ENCODE measurements around the gene EPS8. TPM values are rescaled to one million over a fixed set of nuclear protein-coding genes. Genes with fewer than 3 reads are reported as not detected.

EPS8 gene
- polyA plus RNA-seq, 3 donors: 4.1 to 4.8 (median 4.3) TPM

DNA sequence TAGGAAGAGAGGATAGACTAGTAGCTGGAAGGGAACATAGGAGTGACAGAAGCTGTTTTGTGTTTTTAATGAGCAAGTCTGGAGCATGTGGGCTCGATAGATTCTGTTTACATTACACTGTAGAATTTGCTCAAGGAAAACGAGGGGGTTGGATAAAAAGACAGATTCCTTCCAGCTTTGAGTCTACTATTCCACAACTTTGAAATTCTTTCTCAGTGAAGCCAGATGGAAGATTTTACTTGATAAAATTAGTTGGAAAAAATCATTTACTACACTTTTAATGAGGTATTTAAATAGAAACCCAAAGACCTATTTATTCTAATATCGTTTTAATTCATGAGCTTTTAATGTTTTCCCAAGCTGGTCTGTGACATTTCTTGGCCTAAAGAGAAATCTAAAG lies 19.5 kb upstream of the EPS8 start:
- Mint-ChIP-seq H3K36me3 (no peaks in the 10 kb centered on the region), H3K27ac (no peak overlapping the region), H3K9me3 (no peaks in the 10 kb centered on the region), H3K27me3 (ENCODE audit: low read depth in 3 of 3) (peaks cover 0 to 4% (median 1%) of the 10 kb centered on the region in 3 donors), H3K4me1 (no peaks in the 10 kb centered on the region), H3K4me3 (no peak overlapping the region)
- no peak overlapping the region for H2AFZ ChIP-seq (ENCODE audit: insufficient read depth, low read depth, low read length, poor library complexity, severe bottlenecking)
- intact Hi-C loops (cut with micrococcal nuclease): no loop called here
- no peaks in the 10 kb centered on the region for H3K9me3 ChIP-seq (replicated peaks in 1 of 2; ENCODE audit: control insufficient read depth in 1 of 2, insufficient read depth in 1 of 2, low read length in 2 of 2)
- no peak overlapping the region for H3K4me3 ChIP-seq (replicated peaks in 1 of 3; ENCODE audit: low read depth in 2 of 3, low read length in 3 of 3)
- no peaks in the 10 kb centered on the region for H3K4me1 ChIP-seq (ENCODE audit: control insufficient read depth in 1 of 2, insufficient read depth in 2 of 2, low read length in 2 of 2)
- TF ChIP-seq, protein P1, sequence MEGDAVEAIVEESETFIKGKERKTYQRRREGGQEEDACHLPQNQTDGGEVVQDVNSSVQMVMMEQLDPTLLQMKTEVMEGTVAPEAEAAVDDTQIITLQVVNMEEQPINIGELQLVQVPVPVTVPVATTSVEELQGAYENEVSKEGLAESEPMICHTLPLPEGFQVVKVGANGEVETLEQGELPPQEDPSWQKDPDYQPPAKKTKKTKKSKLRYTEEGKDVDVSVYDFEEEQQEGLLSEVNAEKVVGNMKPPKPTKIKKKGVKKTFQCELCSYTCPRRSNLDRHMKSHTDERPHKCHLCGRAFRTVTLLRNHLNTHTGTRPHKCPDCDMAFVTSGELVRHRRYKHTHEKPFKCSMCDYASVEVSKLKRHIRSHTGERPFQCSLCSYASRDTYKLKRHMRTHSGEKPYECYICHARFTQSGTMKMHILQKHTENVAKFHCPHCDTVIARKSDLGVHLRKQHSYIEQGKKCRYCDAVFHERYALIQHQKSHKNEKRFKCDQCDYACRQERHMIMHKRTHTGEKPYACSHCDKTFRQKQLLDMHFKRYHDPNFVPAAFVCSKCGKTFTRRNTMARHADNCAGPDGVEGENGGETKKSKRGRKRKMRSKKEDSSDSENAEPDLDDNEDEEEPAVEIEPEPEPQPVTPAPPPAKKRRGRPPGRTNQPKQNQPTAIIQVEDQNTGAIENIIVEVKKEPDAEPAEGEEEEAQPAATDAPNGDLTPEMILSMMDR (IDR thresholded peaks at IDR 0.05): no peak
- H3K9ac ChIP-seq (ENCODE audit: insufficient read depth, low read length, poor library complexity, severe bottlenecking): no peak overlapping the region
- H4K20me1 ChIP-seq (ENCODE audit: insufficient read depth, low read length): no peaks in the 10 kb centered on the region
- H3K79me2 ChIP-seq (ENCODE audit: insufficient read depth, low read length): no peaks in the 10 kb centered on the region
- no peak overlapping the region for H3K27ac ChIP-seq (ENCODE audit: low read depth in 1 of 2, low read length in 2 of 2)
- no peaks in the 10 kb centered on the region for H3K36me3 ChIP-seq (replicated peaks in 1 of 2; ENCODE audit: control insufficient read depth in 1 of 2, insufficient read depth in 2 of 2, low read length in 2 of 2)
- no peaks in the 10 kb centered on the region for H3K27me3 ChIP-seq (ENCODE audit: control insufficient read depth in 2 of 2, insufficient read depth in 2 of 2, low read length in 2 of 2)
- no CpG with 5 or more reads among the region's 3 CpGs for WGBS (ENCODE audit: insufficient coverage)
- H3K4me2 ChIP-seq (replicated peaks; ENCODE audit: extremely low read depth, low read length, poor library complexity, severe bottlenecking): no peak overlapping the region
- no peak for DNase-seq

DNA sequence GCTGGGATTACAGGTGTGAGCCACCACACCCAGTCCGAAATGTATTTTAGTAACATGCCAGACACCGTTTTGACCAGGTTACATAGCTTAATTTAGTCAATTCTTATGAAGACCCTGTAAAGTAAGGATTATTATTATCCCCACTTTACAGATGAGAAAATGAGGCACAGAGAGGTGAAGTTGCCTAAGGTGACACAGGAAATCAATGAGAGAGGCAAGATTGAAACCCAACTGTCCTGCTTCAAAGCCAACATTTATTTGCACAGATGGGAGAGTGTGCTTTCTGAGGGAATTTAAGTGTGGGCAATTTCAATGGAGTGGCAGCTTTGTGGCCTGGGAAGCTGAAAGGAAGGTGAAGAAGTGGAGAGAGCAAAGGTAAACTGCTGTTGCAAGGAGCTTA lies 19.1 kb upstream of the EPS8 start:
- 100% methylated on average over 1 of the region's 2 CpGs for WGBS (ENCODE audit: insufficient coverage)
- TF ChIP-seq, protein P1 (IDR thresholded peaks at IDR 0.05): no peak
- Histone ChIP-seq H3K9me3 (replicated peaks in 1 of 2; ENCODE audit: control insufficient read depth in 1 of 2, insufficient read depth in 1 of 2, low read length in 2 of 2) (no peaks in the 10 kb centered on the region), H3K9ac (ENCODE audit: insufficient read depth, low read length, poor library complexity, severe bottlenecking) (no peak overlapping the region), H3K79me2 (ENCODE audit: insufficient read depth, low read length) (no peaks in the 10 kb centered on the region), H3K4me3 (replicated peaks in 1 of 3; ENCODE audit: low read depth in 2 of 3, low read length in 3 of 3) (no peak overlapping the region), H3K36me3 (replicated peaks in 1 of 2; ENCODE audit: control insufficient read depth in 1 of 2, insufficient read depth in 2 of 2, low read length in 2 of 2) (no peaks in the 10 kb centered on the region), H4K20me1 (ENCODE audit: insufficient read depth, low read length) (no peaks in the 10 kb centered on the region), H3K27ac (ENCODE audit: low read depth in 1 of 2, low read length in 2 of 2) (no peak overlapping the region), H3K4me2 (replicated peaks; ENCODE audit: extremely low read depth, low read length, poor library complexity, severe bottlenecking) (no peak overlapping the region), H3K4me1 (ENCODE audit: control insufficient read depth in 1 of 2, insufficient read depth in 2 of 2, low read length in 2 of 2) (no peaks in the 10 kb centered on the region), H2AFZ (ENCODE audit: insufficient read depth, low read depth, low read length, poor library complexity, severe bottlenecking) (no peak overlapping the region), H3K27me3 (ENCODE audit: control insufficient read depth in 2 of 2, insufficient read depth in 2 of 2, low read length in 2 of 2) (no peaks in the 10 kb centered on the region)
- Mint-ChIP-seq H3K4me3 (no peak overlapping the region), H3K9me3 (no peaks in the 10 kb centered on the region), H3K27me3 (ENCODE audit: low read depth in 3 of 3) (peaks cover 0 to 4% (median 1%) of the 10 kb centered on the region in 3 donors), H3K4me1 (no peaks in the 10 kb centered on the region), H3K36me3 (no peaks in the 10 kb centered on the region), H3K27ac (no peak overlapping the region)
- DNase-seq: no peak
- intact Hi-C loops (cut with micrococcal nuclease): no loop called here
